IMR-90 (cell line): ENCODE data around the gene INPP5D. TPM values are rescaled to one million over a fixed set of nuclear protein-coding genes. Genes with fewer than 3 reads are reported as not detected.

ENCODE experiments used
- ATAC-seq: fragments of 200-7000 bp; cut with Tn5 transposase; 2 replicates; pipeline ENCODE4 v1.9.1; 2020; ENCODE audit warnings: low read depth, mild to moderate bottlenecking, moderate library complexity
- BruUV-seq: library from RNA; stranded (reverse); fragments of 400-500 nt; replicated peaks from 2 replicates; lab custom pipeline; 2021; lab: Mats Ljungman, UMichigan
- CTCF ChIA-PET: fragments of 300-600 bp; formaldehyde crosslinking; extraction: SDS; loops from one replicate; lab custom pipeline; 2021; ENCODE audit warnings: antibody characterized with exemption; lab: Yijun Ruan, JAX
- POLR2A ChIA-PET: fragments of 300-600 bp; sonication (Branson Sonifier 250); formaldehyde crosslinking; loops from one replicate; lab custom pipeline; 2022; ENCODE audit warnings: antibody characterized with exemption; ENCODE audit not compliant: unreplicated experiment; lab: Charles Lee
- DNase-seq: peaks from one replicate; pipeline ENCODE4 v3.0.0; 2013
- H2AFZ ChIP-seq: replicated peaks from 2 replicates; pipeline ENCODE3; 2013; ENCODE audit warnings: low read length, mild to moderate bottlenecking; ENCODE audit not compliant: poor library complexity
- H2AK5ac ChIP-seq: 2 replicates; pipeline ENCODE4 v1.6.1; 2013; ENCODE audit warnings: low read depth, low read length, inconsistent platforms
- H2AK9ac ChIP-seq: replicated peaks from 2 replicates; pipeline ENCODE3; 2013; ENCODE audit warnings: mild to moderate bottlenecking, low read depth, low read length, moderate library complexity; ENCODE audit not compliant: poor library complexity
- H2BK120ac ChIP-seq: 2 replicates; pipeline ENCODE4 v1.6.1; 2013; ENCODE audit warnings: low read depth, low read length, inconsistent platforms
- H2BK15ac ChIP-seq: 3 replicates; pipeline ENCODE4 v1.6.1; 2013; ENCODE audit warnings: low read depth, low read length, inconsistent platforms
- H2BK20ac ChIP-seq: 2 replicates; pipeline ENCODE4 v1.6.1; 2013; ENCODE audit warnings: low read depth, mild to moderate bottlenecking, inconsistent platforms, low read length, moderate library complexity
- H2BK5ac ChIP-seq: 2 replicates; pipeline ENCODE4 v1.6.1; 2013; ENCODE audit warnings: mild to moderate bottlenecking, low read depth, low read length, inconsistent platforms; ENCODE audit not compliant: poor library complexity, severe bottlenecking
- H3K14ac ChIP-seq: replicated peaks from 2 replicates; pipeline ENCODE4 v1.6.1; 2013; ENCODE audit warnings: low read depth, low read length, inconsistent platforms
- H3K18ac ChIP-seq: 2 replicates; pipeline ENCODE4 v1.6.1; 2013; ENCODE audit warnings: low read depth, low read length, control low read depth
- H3K23ac ChIP-seq: 2 replicates; pipeline ENCODE4 v1.6.1; 2013; ENCODE audit warnings: low read depth, low read length, inconsistent platforms
- H3K27ac ChIP-seq: 2 replicates; pipeline ENCODE4 v1.5.1; 2013; ENCODE audit warnings: mild to moderate bottlenecking, control low read depth, low read length; ENCODE audit not compliant: insufficient read depth
- H3K27me3 ChIP-seq: 2 replicates; pipeline ENCODE4 v1.6.1; 2013; ENCODE audit warnings: low read length; ENCODE audit not compliant: control insufficient read depth, insufficient read depth
- H3K36me3 ChIP-seq: 2 replicates; pipeline ENCODE4 v1.6.1; 2013; ENCODE audit warnings: low read length, mixed read lengths; ENCODE audit not compliant: control insufficient read depth, insufficient read depth
- H3K4ac ChIP-seq: 2 replicates; pipeline ENCODE4 v1.6.1; 2013; ENCODE audit warnings: low read depth, low read length, inconsistent platforms
- H3K4me1 ChIP-seq: 2 replicates; pipeline ENCODE4 v1.6.1; 2013; ENCODE audit warnings: low read length, mixed read lengths; ENCODE audit not compliant: control insufficient read depth, insufficient read depth
- H3K4me2 ChIP-seq: 2 replicates; pipeline ENCODE4 v1.6.1; 2013; ENCODE audit warnings: low read depth, mild to moderate bottlenecking, control low read depth, low read length, moderate library complexity
- H3K4me3 ChIP-seq: 2 replicates; pipeline ENCODE4 v1.5.1; 2013; ENCODE audit warnings: low read depth, mild to moderate bottlenecking, control low read depth, low read length, moderate library complexity; ENCODE audit not compliant: insufficient read depth
- H3K56ac ChIP-seq: 2 replicates; pipeline ENCODE4 v1.6.1; 2013; ENCODE audit warnings: low read length, inconsistent platforms; ENCODE audit not compliant: insufficient read depth; ENCODE audit errors: extremely low read depth
- H3K79me1 ChIP-seq, 2 experiments: 2 replicates each; pipeline ENCODE4 v1.6.1; 2013; ENCODE audit warnings: low read length in 2 of 2, inconsistent platforms in 1 of 2, low read depth in 1 of 2
- H3K9ac ChIP-seq: 2 replicates; pipeline ENCODE4 v1.6.1; 2013; ENCODE audit warnings: low read depth, low read length, control low read depth
- H3K9me1 ChIP-seq: 2 replicates; pipeline ENCODE4 v1.6.1; 2013; ENCODE audit warnings: low read length, inconsistent platforms; ENCODE audit not compliant: insufficient read depth
- H3K9me3 ChIP-seq: 2 replicates; pipeline ENCODE4 v1.6.1; 2013; ENCODE audit warnings: low read length; ENCODE audit not compliant: control insufficient read depth, insufficient read depth
- H4K20me1 ChIP-seq: 2 replicates; pipeline ENCODE4 v1.6.1; 2013; ENCODE audit warnings: low read length, inconsistent platforms; ENCODE audit not compliant: insufficient read depth
- H4K5ac ChIP-seq: 2 replicates; pipeline ENCODE4 v1.6.1; 2013; ENCODE audit warnings: mild to moderate bottlenecking, low read depth, low read length, control low read depth
- H4K8ac ChIP-seq, 2 experiments: 2 replicates each; pipeline ENCODE4 v1.6.1; 2013; ENCODE audit warnings: low read depth in 2 of 2, low read length in 2 of 2, control low read depth in 1 of 2, inconsistent platforms in 1 of 2
- H4K91ac ChIP-seq: 2 replicates; pipeline ENCODE4 v1.6.1; 2013; ENCODE audit warnings: low read depth, low read length, inconsistent platforms; ENCODE audit not compliant: insufficient read depth
- BHLHE40 ChIP-seq: fragments of 150-350 bp; IDR thresholded peaks from 2 replicates; pipeline ENCODE4 v1.6.1; 2016; ENCODE audit warnings: mild to moderate bottlenecking, low read depth, low read length
- CHD1 ChIP-seq: IDR thresholded peaks from 2 replicates; pipeline ENCODE4 v1.6.1; 2012; ENCODE audit warnings: low read depth, low read length, improper control_type of control experiment
- CTCF ChIP-seq: conservative IDR thresholded peaks from 2 replicates; pipeline ENCODE4 v1.5.1; 2012; ENCODE audit warnings: mild to moderate bottlenecking, low read depth, low read length, improper control_type of control experiment
- MAZ ChIP-seq: IDR thresholded peaks from 2 replicates; pipeline ENCODE4 v1.6.1; 2012; ENCODE audit warnings: low read depth, mild to moderate bottlenecking, low read length, improper control_type of control experiment, moderate library complexity, borderline replicate concordance
- MXI1 ChIP-seq: IDR thresholded peaks from 2 replicates; pipeline ENCODE4 v1.6.1; 2012; ENCODE audit warnings: low read depth, mild to moderate bottlenecking, low read length, moderate library complexity, borderline replicate concordance
- POLR2A ChIP-seq: IDR thresholded peaks from 2 replicates; pipeline ENCODE4 v1.6.1; 2012; ENCODE audit warnings: mild to moderate bottlenecking, low read depth, low read length
- RAD21 ChIP-seq: IDR thresholded peaks from 2 replicates; pipeline ENCODE4 v1.6.1; 2012; ENCODE audit warnings: low read length, improper control_type of control experiment
- USF2 ChIP-seq: fragments of 150-350 bp; IDR thresholded peaks from 2 replicates; pipeline ENCODE4 v1.6.1; 2017; ENCODE audit warnings: mild to moderate bottlenecking, antibody characterized with exemption, low read length, low read depth
- WGBS, 2 experiments: methylation state at CpG; one replicate each; pipeline versions ENCODE4 v1.1.5 to v1.1.7; 2013; ENCODE audit warnings: missing lambda C conversion rate in 2 of 2; ENCODE audit not compliant: insufficient read length in 1 of 2; ENCODE audit errors: extremely low coverage in 2 of 2; 5-methylcytosine and 5-hydroxymethylcytosine counted together
- dilution Hi-C: fragments of 300-500 bp; cut with HindIII; formaldehyde crosslinking; loops from one replicate; pipeline ENCODE4 v1.14.3; 2018; ENCODE audit warnings: low sequenced_read_pairs; ENCODE audit not compliant: unreplicated experiment
- in situ Hi-C: fragments of 300-500 bp; cut with MboI; formaldehyde crosslinking; loops from 3 replicates; pipeline ENCODE4 v1.14.3; 2019; ENCODE audit warnings: low sequenced_read_pairs, inconsistent platforms, mixed read lengths
- intact Hi-C: fragments of 100-400 bp; cut with micrococcal nuclease; formaldehyde crosslinking; loops from 2 replicates; pipeline ENCODE4 v1.10.0; 2022
- polyA plus RNA-seq, 3 experiments: library from polyadenylated mRNA; depleted of rRNA; stranded (reverse); fragments of >200 nt; gene quantifications; 2 replicates each; pipeline ENCODE4 v1.2.3, GENCODE V29; 2012; ENCODE audit warnings: low replicate concordance in 1 of 3
- total RNA-seq: library from RNA; depleted of rRNA; stranded (reverse); fragments of >200 nt; gene quantifications from 2 replicates; pipeline ENCODE4 v1.2.3, GENCODE V29; 2012

Gene INPP5D
- total and polyA plus RNA-seq, 2 of the 4 experiments (the other 2 are of a cell fraction) = 0.18 to 0.29 TPM

GRCh38 chr2:233118648-233119000 lies 58.5 kb downstream of the INPP5D start:
- WGBS, 2 experiments = 100% methylated on average over 1 of the region's 9 CpGs; no CpG with 5 or more reads in 1 of the 2 experiments
- Histone ChIP-seq H3K4me3 (no peak overlapping the region), H2AFZ (no peak overlapping the region), H2AK9ac (no peak overlapping the region), H4K8ac (no peak overlapping the region), H3K79me1 (no peaks in the 10 kb centered on the region), H2AK5ac (no peak overlapping the region), H3K4ac (no peak overlapping the region), H3K4me1 (no peaks in the 10 kb centered on the region), H3K36me3 (no peaks in the 10 kb centered on the region), H2BK5ac (no peak overlapping the region), H3K18ac (no peak overlapping the region), H3K27me3 (peaks cover 5% of the 10 kb centered on the region; the same call in 1 of the 2 replicates), H4K20me1 (no peaks in the 10 kb centered on the region), H2BK20ac (no peak overlapping the region), H3K27ac (no peak overlapping the region), H2BK15ac (no peak overlapping the region), H3K9me1 (no peaks in the 10 kb centered on the region), H3K56ac (no peak overlapping the region), H3K9ac (no peak overlapping the region), H4K5ac (no peak overlapping the region), H2BK120ac (no peak overlapping the region), H3K9me3 (no peaks in the 10 kb centered on the region), H3K23ac (no peak overlapping the region), H3K14ac (no peak overlapping the region), H4K91ac (no peak overlapping the region), H3K4me2 (no peak overlapping the region)
- BruUV-seq = no TSS peak
- in situ Hi-C loops = no loop called here
- ATAC-seq (no peak), DNase-seq (no peak)
- intact Hi-C loops = no loop called here
- TF ChIP-seq POLR2A (no peak), CTCF (no peak), CHD1 (no peak), MAZ (no peak), BHLHE40 (no peak), RAD21 (no peak), USF2 (no peak), MXI1 (no peak)
- POLR2A ChIA-PET = no interaction called here
- dilution Hi-C loops = no loop called here
- CTCF ChIA-PET = no interaction called here
